ENCODE data around the gene CERCAM.

The CERCAM gene

DNA sequence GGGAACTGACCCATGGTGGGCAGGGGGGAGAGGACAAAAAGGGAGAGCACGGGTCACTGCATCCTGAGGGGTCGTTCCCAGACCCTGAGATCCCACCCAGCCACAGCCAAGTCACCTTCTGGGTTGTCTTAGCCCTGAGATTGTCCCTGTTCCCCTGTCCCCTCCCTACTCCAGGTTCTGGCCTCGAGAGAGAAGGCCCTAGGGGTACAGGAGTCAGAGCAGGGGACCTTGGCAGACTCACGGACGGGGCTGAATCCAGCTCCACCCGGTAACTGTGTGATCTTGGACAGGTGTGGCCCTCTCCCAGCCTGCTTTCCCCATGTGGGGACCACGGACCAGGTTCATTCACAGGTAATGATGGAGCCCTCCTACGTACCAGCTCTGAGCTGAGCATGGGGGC, 11.2 kb upstream of the CERCAM start:
- H2AFZ ChIP-seq (ENCODE audit: low read depth, low read length, severe bottlenecking), result no peak overlapping the region
- H4K20me1 ChIP-seq (ENCODE audit: low read depth, low read length), result no peaks in the 10 kb centered on the region
- H3K36me3 ChIP-seq (ENCODE audit: low read length), result no peaks in the 10 kb centered on the region
- no peaks in the 10 kb centered on the region for H3K9me2 ChIP-seq (replicated peaks; ENCODE audit: insufficient read depth, low read length)
- H3K4me2 ChIP-seq (ENCODE audit: low read depth, low read length, poor library complexity, severe bottlenecking), result no peak overlapping the region
- no peak overlapping the region for H3K27ac ChIP-seq (ENCODE audit: low read depth, low read length)
- no peaks in the 10 kb centered on the region for H3K27me3 ChIP-seq (ENCODE audit: low read length)
- no peaks in the 10 kb centered on the region for H3K9me3 ChIP-seq (ENCODE audit: insufficient read depth, low read length)
- no peak overlapping the region for H3K9ac ChIP-seq (ENCODE audit: low read length)
- TF ChIP-seq, protein P1, sequence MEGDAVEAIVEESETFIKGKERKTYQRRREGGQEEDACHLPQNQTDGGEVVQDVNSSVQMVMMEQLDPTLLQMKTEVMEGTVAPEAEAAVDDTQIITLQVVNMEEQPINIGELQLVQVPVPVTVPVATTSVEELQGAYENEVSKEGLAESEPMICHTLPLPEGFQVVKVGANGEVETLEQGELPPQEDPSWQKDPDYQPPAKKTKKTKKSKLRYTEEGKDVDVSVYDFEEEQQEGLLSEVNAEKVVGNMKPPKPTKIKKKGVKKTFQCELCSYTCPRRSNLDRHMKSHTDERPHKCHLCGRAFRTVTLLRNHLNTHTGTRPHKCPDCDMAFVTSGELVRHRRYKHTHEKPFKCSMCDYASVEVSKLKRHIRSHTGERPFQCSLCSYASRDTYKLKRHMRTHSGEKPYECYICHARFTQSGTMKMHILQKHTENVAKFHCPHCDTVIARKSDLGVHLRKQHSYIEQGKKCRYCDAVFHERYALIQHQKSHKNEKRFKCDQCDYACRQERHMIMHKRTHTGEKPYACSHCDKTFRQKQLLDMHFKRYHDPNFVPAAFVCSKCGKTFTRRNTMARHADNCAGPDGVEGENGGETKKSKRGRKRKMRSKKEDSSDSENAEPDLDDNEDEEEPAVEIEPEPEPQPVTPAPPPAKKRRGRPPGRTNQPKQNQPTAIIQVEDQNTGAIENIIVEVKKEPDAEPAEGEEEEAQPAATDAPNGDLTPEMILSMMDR (IDR thresholded peaks at IDR 0.05; ENCODE audit: insufficient read depth, low read length, poor library complexity, severe bottlenecking), result no peak
- TF ChIP-seq EZH2phosphoT487 (conservative IDR thresholded peaks at IDR 0.05; ENCODE audit: low read length), result no peak
- no peaks in the 10 kb centered on the region for H3K79me2 ChIP-seq (ENCODE audit: insufficient read depth, low read length)
- H3K4me3 ChIP-seq (ENCODE audit: insufficient read depth, low read length, poor library complexity, severe bottlenecking), result no peak overlapping the region
- no peaks in the 10 kb centered on the region for H3F3A ChIP-seq (ENCODE audit: insufficient read depth)

DNA sequence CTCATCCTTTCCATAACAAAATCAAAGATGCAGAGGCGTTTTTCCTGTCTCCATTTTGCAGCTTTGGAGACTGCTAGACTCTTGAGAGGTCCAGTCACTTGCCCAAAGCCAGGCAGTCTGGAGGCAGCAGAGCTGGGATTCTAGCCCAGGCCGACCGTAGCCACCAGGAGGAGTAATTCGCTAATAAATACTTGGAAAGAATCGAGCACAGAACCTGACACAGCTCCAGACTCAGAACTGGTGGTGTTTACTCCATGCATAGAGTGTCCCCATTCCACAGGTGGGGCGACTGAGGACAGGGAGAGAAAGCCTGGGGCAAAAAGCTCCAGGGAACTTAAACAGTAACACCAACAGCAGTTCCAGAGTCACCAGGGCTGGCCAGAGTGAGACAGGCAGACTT, 10.7 kb upstream of the CERCAM start:
- TF ChIP-seq, protein P1 (IDR thresholded peaks at IDR 0.05; ENCODE audit: insufficient read depth, low read length, poor library complexity, severe bottlenecking), result no peak
- TF ChIP-seq EZH2phosphoT487 (conservative IDR thresholded peaks at IDR 0.05; ENCODE audit: low read length), result no peak
- H4K20me1 ChIP-seq (ENCODE audit: low read depth, low read length), result no peaks in the 10 kb centered on the region
- no peaks in the 10 kb centered on the region for H3K9me2 ChIP-seq (replicated peaks; ENCODE audit: insufficient read depth, low read length)
- H3K79me2 ChIP-seq (ENCODE audit: insufficient read depth, low read length), result no peaks in the 10 kb centered on the region
- H3K4me3 ChIP-seq (ENCODE audit: insufficient read depth, low read length, poor library complexity, severe bottlenecking), result no peak overlapping the region
- H2AFZ ChIP-seq (ENCODE audit: low read depth, low read length, severe bottlenecking), result no peak overlapping the region
- H3K36me3 ChIP-seq (ENCODE audit: low read length), result no peaks in the 10 kb centered on the region
- no peaks in the 10 kb centered on the region for H3F3A ChIP-seq (ENCODE audit: insufficient read depth)
- no peak overlapping the region for H3K27ac ChIP-seq (ENCODE audit: low read depth, low read length)
- H3K9ac ChIP-seq (ENCODE audit: low read length), result no peak overlapping the region
- H3K9me3 ChIP-seq (ENCODE audit: insufficient read depth, low read length), result no peaks in the 10 kb centered on the region
- H3K4me2 ChIP-seq (ENCODE audit: low read depth, low read length, poor library complexity, severe bottlenecking), result no peak overlapping the region
- H3K27me3 ChIP-seq (ENCODE audit: low read length), result no peaks in the 10 kb centered on the region

DNA sequence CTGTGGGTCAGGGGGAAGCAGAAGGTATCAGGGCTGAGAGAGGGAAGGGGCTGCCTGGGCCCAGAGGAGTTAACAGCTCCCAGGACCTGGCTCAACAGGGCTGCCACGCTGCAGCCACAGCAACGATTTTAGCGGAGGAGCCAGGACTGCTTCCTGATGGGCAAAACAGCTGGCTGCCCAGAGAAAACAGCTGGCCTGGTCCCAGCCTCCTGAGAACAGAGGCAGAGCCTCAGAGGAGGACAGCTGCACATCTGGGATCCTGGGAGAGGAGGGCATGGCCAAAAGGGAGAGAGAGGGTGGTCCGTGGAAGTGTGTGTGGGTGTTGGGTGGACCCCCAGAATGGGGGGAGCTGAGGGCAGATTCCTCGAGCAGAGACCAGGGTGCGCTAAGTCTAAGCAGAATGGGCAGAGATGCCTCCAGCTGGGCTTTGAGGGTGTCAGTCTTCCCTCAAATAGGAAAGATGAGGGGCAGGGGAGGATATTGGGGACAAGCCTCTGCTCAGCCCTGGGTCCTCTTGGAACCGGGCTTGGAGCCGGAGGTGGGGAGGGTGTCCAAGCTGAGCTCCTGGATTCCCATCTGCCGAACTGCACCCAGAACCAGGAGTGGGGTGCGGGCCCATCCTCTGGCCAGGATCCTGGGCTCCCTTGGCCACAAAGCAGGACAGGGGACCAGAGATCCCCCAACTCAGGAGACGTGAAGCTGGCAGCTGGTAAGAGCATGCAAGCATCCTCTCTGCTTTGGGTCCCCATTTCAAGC, 9.1 kb upstream of the CERCAM start:
- H2AFZ ChIP-seq (ENCODE audit: low read depth, low read length, severe bottlenecking), result no peak overlapping the region
- H3K9me2 ChIP-seq (replicated peaks; ENCODE audit: insufficient read depth, low read length), result no peaks in the 10 kb centered on the region
- no peaks in the 10 kb centered on the region for H4K20me1 ChIP-seq (ENCODE audit: low read depth, low read length)
- no peaks in the 10 kb centered on the region for H3K36me3 ChIP-seq (ENCODE audit: low read length)
- H3K4me3 ChIP-seq (ENCODE audit: insufficient read depth, low read length, poor library complexity, severe bottlenecking), result no peak overlapping the region
- H3K27me3 ChIP-seq (ENCODE audit: low read length), result no peaks in the 10 kb centered on the region
- no peaks in the 10 kb centered on the region for H3K9me3 ChIP-seq (ENCODE audit: insufficient read depth, low read length)
- TF ChIP-seq EZH2phosphoT487 (conservative IDR thresholded peaks at IDR 0.05; ENCODE audit: low read length), result no peak
- TF ChIP-seq, protein P1 (IDR thresholded peaks at IDR 0.05; ENCODE audit: insufficient read depth, low read length, poor library complexity, severe bottlenecking), result no peak
- no peak overlapping the region for H3K9ac ChIP-seq (ENCODE audit: low read length)
- H3F3A ChIP-seq (ENCODE audit: insufficient read depth), result no peaks in the 10 kb centered on the region
- no peak overlapping the region for H3K4me2 ChIP-seq (ENCODE audit: low read depth, low read length, poor library complexity, severe bottlenecking)
- H3K27ac ChIP-seq (ENCODE audit: low read depth, low read length), result no peak overlapping the region
- no peaks in the 10 kb centered on the region for H3K79me2 ChIP-seq (ENCODE audit: insufficient read depth, low read length)
